ENCODE data around the gene DLG2. TPM values are rescaled to one million over a fixed set of nuclear protein-coding genes. Genes with fewer than 3 reads are reported as not detected.

DLG2 gene
- total and polyA plus RNA-seq, 4 experiments from 2014 or later: 0.78 to 2.7 (median 1.9) TPM

- peak overlapping the region in 1 of 8 donors; percentile 12 for H3K4me3 Mint-ChIP-seq
- Histone ChIP-seq H3K4me1 (ENCODE audit: insufficient read depth, low read length) (no peaks in the 10 kb centered on the region), H3K36me3 (ENCODE audit: insufficient read depth, low read length) (no peaks in the 10 kb centered on the region), H3K9me3 (ENCODE audit: control insufficient read depth in 1 of 2, low read length in 2 of 2) (no peaks in the 10 kb centered on the region), H3K27me3 (ENCODE audit: insufficient read depth, low read length) (no peaks in the 10 kb centered on the region), H3K4me3 (ENCODE audit: low read length in 2 of 2) (no peak overlapping the region), H3K27ac (ENCODE audit: low read depth, low read length) (no peak overlapping the region)
- intact Hi-C loops (cut with micrococcal nuclease): no loop called here
- H3K27me3 Mint-ChIP-seq: no peaks in the 10 kb centered on the region
- peaks cover 5 to 36% (median 17%) of the 10 kb centered on the region in 8 donors for H3K9me3 Mint-ChIP-seq
- no peak overlapping the region for H3K27ac Mint-ChIP-seq
- POLR2A ChIA-PET (ENCODE audit: partially characterized antibody): no interaction called here
- H3K36me3 Mint-ChIP-seq: no peaks in the 10 kb centered on the region
- no peaks in the 10 kb centered on the region for H3K4me1 Mint-ChIP-seq
- CTCF ChIA-PET (ENCODE audit: partially characterized antibody): no interaction called here
- no peak for DNase-seq
These were observed 1083.6 kb downstream of the DLG2 start for GRCh38 chr11:84543367-84544159.

GRCh38 chr11:84541731-84542340 is 1085.3 kb downstream of the DLG2 start:
- DNase-seq: no peak
- CTCF ChIA-PET (ENCODE audit: partially characterized antibody): no interaction called here
- Mint-ChIP-seq H3K9me3 (peaks cover 5 to 35% (median 17%) of the 10 kb centered on the region in 8 donors), H3K4me1 (no peaks in the 10 kb centered on the region), H3K4me3 (no peak overlapping the region), H3K27me3 (no peaks in the 10 kb centered on the region), H3K27ac (no peak overlapping the region), H3K36me3 (no peaks in the 10 kb centered on the region)
- H3K4me3 ChIP-seq (ENCODE audit: low read length in 2 of 2): no peak overlapping the region
- POLR2A ChIA-PET (ENCODE audit: partially characterized antibody): no interaction called here
- intact Hi-C loops (cut with micrococcal nuclease): no loop called here
- no peaks in the 10 kb centered on the region for H3K4me1 ChIP-seq (ENCODE audit: insufficient read depth, low read length)
- H3K9me3 ChIP-seq (ENCODE audit: control insufficient read depth in 1 of 2, low read length in 2 of 2): no peaks in the 10 kb centered on the region
- H3K36me3 ChIP-seq (ENCODE audit: insufficient read depth, low read length): no peaks in the 10 kb centered on the region
- H3K27me3 ChIP-seq (ENCODE audit: insufficient read depth, low read length): no peaks in the 10 kb centered on the region
- no peak overlapping the region for H3K27ac ChIP-seq (ENCODE audit: low read depth, low read length)

GRCh38 chr11:84536456-84536855 is 1090.7 kb downstream of the DLG2 start:
- Mint-ChIP-seq H3K36me3 (no peaks in the 10 kb centered on the region), H3K4me3 (no peak overlapping the region), H3K4me1 (no peaks in the 10 kb centered on the region), H3K27ac (no peak overlapping the region), H3K27me3 (no peaks in the 10 kb centered on the region), H3K9me3 (peaks cover 0 to 43% (median 11%) of the 10 kb centered on the region in 8 donors)
- H3K4me1 ChIP-seq (ENCODE audit: insufficient read depth, low read length): no peaks in the 10 kb centered on the region
- no peaks in the 10 kb centered on the region for H3K9me3 ChIP-seq (ENCODE audit: control insufficient read depth in 1 of 2, low read length in 2 of 2)
- CTCF ChIA-PET (ENCODE audit: partially characterized antibody): no interaction called here
- H3K27me3 ChIP-seq (ENCODE audit: insufficient read depth, low read length): no peaks in the 10 kb centered on the region
- no peaks in the 10 kb centered on the region for H3K36me3 ChIP-seq (ENCODE audit: insufficient read depth, low read length)
- H3K4me3 ChIP-seq (ENCODE audit: low read length in 2 of 2): no peak overlapping the region
- H3K27ac ChIP-seq (ENCODE audit: low read depth, low read length): no peak overlapping the region
- intact Hi-C loops (cut with micrococcal nuclease): no loop called here
- no peak for DNase-seq
- POLR2A ChIA-PET (ENCODE audit: partially characterized antibody): no interaction called here

GRCh38 chr11:84532364-84532763 is 1094.8 kb downstream of the DLG2 start:
- H3K4me1 Mint-ChIP-seq: no peaks in the 10 kb centered on the region
- no peaks in the 10 kb centered on the region for H3K27me3 Mint-ChIP-seq
- ChIA-PET CTCF (ENCODE audit: partially characterized antibody) (no interaction called here), POLR2A (ENCODE audit: partially characterized antibody) (no interaction called here)
- intact Hi-C loops (cut with micrococcal nuclease): no loop called here
- no peak overlapping the region for H3K4me3 Mint-ChIP-seq
- no peak overlapping the region for H3K27ac ChIP-seq (ENCODE audit: low read depth, low read length)
- no peaks in the 10 kb centered on the region for H3K27me3 ChIP-seq (ENCODE audit: insufficient read depth, low read length)
- no peaks in the 10 kb centered on the region for H3K36me3 Mint-ChIP-seq
- H3K9me3 Mint-ChIP-seq: peaks cover 0 to 44% (median 21%) of the 10 kb centered on the region in 8 donors
- H3K27ac Mint-ChIP-seq: no peak overlapping the region
- H3K36me3 ChIP-seq (ENCODE audit: insufficient read depth, low read length): no peaks in the 10 kb centered on the region
- no peak for DNase-seq
- H3K4me3 ChIP-seq (ENCODE audit: low read length in 2 of 2): no peak overlapping the region
- no peaks in the 10 kb centered on the region for H3K4me1 ChIP-seq (ENCODE audit: insufficient read depth, low read length)
- H3K9me3 ChIP-seq (ENCODE audit: control insufficient read depth in 1 of 2, low read length in 2 of 2): no peaks in the 10 kb centered on the region

- intact Hi-C loops (cut with micrococcal nuclease): no loop called here
- no peaks in the 10 kb centered on the region for H3K36me3 Mint-ChIP-seq
- no peaks in the 10 kb centered on the region for H3K27me3 ChIP-seq (ENCODE audit: insufficient read depth, low read length)
- no peaks in the 10 kb centered on the region for H3K4me1 Mint-ChIP-seq
- CTCF ChIA-PET (ENCODE audit: partially characterized antibody): no interaction called here
- no peaks in the 10 kb centered on the region for H3K9me3 ChIP-seq (ENCODE audit: control insufficient read depth in 1 of 2, low read length in 2 of 2)
- no peaks in the 10 kb centered on the region for H3K36me3 ChIP-seq (ENCODE audit: insufficient read depth, low read length)
- no peak for DNase-seq
- no peak overlapping the region for H3K4me3 ChIP-seq (ENCODE audit: low read length in 2 of 2)
- POLR2A ChIA-PET (ENCODE audit: partially characterized antibody): no interaction called here
- no peak overlapping the region for H3K27ac ChIP-seq (ENCODE audit: low read depth, low read length)
- H3K27me3 Mint-ChIP-seq: no peaks in the 10 kb centered on the region
- H3K9me3 Mint-ChIP-seq: peaks cover 3 to 40% (median 16%) of the 10 kb centered on the region in 8 donors
- no peaks in the 10 kb centered on the region for H3K4me1 ChIP-seq (ENCODE audit: insufficient read depth, low read length)
- no peak overlapping the region for H3K27ac Mint-ChIP-seq
- no peak overlapping the region for H3K4me3 Mint-ChIP-seq
These were observed 1100.9 kb downstream of the DLG2 start for GRCh38 chr11:84526250-84526649.

- H3K4me1 ChIP-seq (ENCODE audit: insufficient read depth, low read length): no peaks in the 10 kb centered on the region
- intact Hi-C loops (cut with micrococcal nuclease): no loop called here
- DNase-seq: no peak
- Mint-ChIP-seq H3K27ac (no peak overlapping the region), H3K4me3 (no peak overlapping the region), H3K4me1 (no peaks in the 10 kb centered on the region), H3K27me3 (no peaks in the 10 kb centered on the region), H3K9me3 (peaks cover 3 to 44% (median 15%) of the 10 kb centered on the region in 8 donors), H3K36me3 (no peaks in the 10 kb centered on the region)
- no peaks in the 10 kb centered on the region for H3K36me3 ChIP-seq (ENCODE audit: insufficient read depth, low read length)
- ChIA-PET POLR2A (ENCODE audit: partially characterized antibody) (no interaction called here), CTCF (ENCODE audit: partially characterized antibody) (no interaction called here)
- no peak overlapping the region for H3K4me3 ChIP-seq (ENCODE audit: low read length in 2 of 2)
- no peaks in the 10 kb centered on the region for H3K9me3 ChIP-seq (ENCODE audit: control insufficient read depth in 1 of 2, low read length in 2 of 2)
- H3K27ac ChIP-seq (ENCODE audit: low read depth, low read length): no peak overlapping the region
- H3K27me3 ChIP-seq (ENCODE audit: insufficient read depth, low read length): no peaks in the 10 kb centered on the region
These were observed 1102.6 kb downstream of the DLG2 start for GRCh38 chr11:84524422-84525051.

- no peak overlapping the region for H3K4me3 ChIP-seq (ENCODE audit: low read length in 2 of 2)
These were observed 1104.8 kb downstream of the DLG2 start for GRCh38 chr11:84522331-84522730.

More at GRCh38 chr11:84522331-84522730, 1104.8 kb downstream of the DLG2 start:
- Mint-ChIP-seq H3K4me1 (no peaks in the 10 kb centered on the region), H3K27me3 (no peaks in the 10 kb centered on the region), H3K27ac (no peak overlapping the region), H3K9me3 (peaks cover 4 to 44% (median 9%) of the 10 kb centered on the region in 8 donors), H3K36me3 (no peaks in the 10 kb centered on the region), H3K4me3 (no peak overlapping the region)
- Histone ChIP-seq H3K36me3 (ENCODE audit: insufficient read depth, low read length) (no peaks in the 10 kb centered on the region), H3K4me1 (ENCODE audit: insufficient read depth, low read length) (no peaks in the 10 kb centered on the region), H3K27me3 (ENCODE audit: insufficient read depth, low read length) (no peaks in the 10 kb centered on the region), H3K27ac (ENCODE audit: low read depth, low read length) (no peak overlapping the region), H3K9me3 (ENCODE audit: control insufficient read depth in 1 of 2, low read length in 2 of 2) (no peaks in the 10 kb centered on the region)
- no peak for DNase-seq
- intact Hi-C loops (cut with micrococcal nuclease): no loop called here
- ChIA-PET POLR2A (ENCODE audit: partially characterized antibody) (no interaction called here), CTCF (ENCODE audit: partially characterized antibody) (no interaction called here)

All from CD4-positive, alpha-beta memory T cell (primary cell).